Upper lobe of left lung (tissue), 4 donors: ENCODE measurements around the gene ARHGEF37.

Source experiments
- POLR2AphosphoS5 ChIP-seq, 2 donors: sonication (generic); formaldehyde crosslinking; IDR thresholded peaks; one replicate each; pipeline ENCODE4 v1.5.1; 2017; ENCODE audit warnings: antibody characterized with exemption in 2 of 2
- TF ChIP-seq, protein P1 (sequence below), 6 experiments: fragments of 450-650 bp in 4 of 6; fragments of 200-600 bp in 2 of 6; sonication (generic) in 2 of 6; IDR thresholded peaks; one replicate each; pipeline ENCODE4 v1.5.1; 2016 to 2019; ENCODE audit warnings: antibody characterized with exemption in 6 of 6

DNA sequence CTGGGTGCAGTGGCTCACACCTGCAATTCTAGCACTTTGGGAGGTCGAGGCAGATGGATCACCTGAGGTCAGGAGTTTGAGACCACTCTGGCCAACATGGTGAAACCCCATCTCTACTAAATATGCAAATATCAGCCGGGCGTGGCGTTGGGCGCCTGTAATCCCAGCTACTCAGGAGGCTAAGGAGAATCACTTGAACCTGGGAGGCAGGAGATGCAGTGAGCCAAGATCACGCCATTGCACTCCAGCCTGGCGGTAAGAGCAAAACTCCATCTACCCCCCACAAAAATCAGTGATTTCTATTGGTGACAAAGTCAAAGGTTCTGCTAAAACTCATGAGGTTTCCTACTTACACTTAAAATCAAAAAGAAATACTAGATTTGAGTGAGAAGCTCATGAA, 48.9 kb upstream of the ARHGEF37 start:
- TF ChIP-seq, protein P1, sequence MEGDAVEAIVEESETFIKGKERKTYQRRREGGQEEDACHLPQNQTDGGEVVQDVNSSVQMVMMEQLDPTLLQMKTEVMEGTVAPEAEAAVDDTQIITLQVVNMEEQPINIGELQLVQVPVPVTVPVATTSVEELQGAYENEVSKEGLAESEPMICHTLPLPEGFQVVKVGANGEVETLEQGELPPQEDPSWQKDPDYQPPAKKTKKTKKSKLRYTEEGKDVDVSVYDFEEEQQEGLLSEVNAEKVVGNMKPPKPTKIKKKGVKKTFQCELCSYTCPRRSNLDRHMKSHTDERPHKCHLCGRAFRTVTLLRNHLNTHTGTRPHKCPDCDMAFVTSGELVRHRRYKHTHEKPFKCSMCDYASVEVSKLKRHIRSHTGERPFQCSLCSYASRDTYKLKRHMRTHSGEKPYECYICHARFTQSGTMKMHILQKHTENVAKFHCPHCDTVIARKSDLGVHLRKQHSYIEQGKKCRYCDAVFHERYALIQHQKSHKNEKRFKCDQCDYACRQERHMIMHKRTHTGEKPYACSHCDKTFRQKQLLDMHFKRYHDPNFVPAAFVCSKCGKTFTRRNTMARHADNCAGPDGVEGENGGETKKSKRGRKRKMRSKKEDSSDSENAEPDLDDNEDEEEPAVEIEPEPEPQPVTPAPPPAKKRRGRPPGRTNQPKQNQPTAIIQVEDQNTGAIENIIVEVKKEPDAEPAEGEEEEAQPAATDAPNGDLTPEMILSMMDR (IDR thresholded peaks at IDR 0.05): no peak
- TF ChIP-seq POLR2AphosphoS5 (IDR thresholded peaks at IDR 0.05): no peak
